Nephron (organoid): ENCODE data around the gene AOC2.
A peak's percentile ranks its signal among the peaks of the same experiment; 100 is the strongest.

Source experiments
- H3K27ac Mint-ChIP-seq, 3 experiments: 2 replicates each; pipeline ENCODE4 v1.8.0; 2020; ENCODE audit warnings: mixed read lengths in 3 of 3, mild to moderate bottlenecking in 2 of 3, moderate library complexity in 1 of 3
- H3K27me3 Mint-ChIP-seq: 2 replicates; pipeline ENCODE4 v1.8.0; 2021; ENCODE audit warnings: low read depth, mild to moderate bottlenecking, moderate library complexity, mixed read lengths
- H3K36me3 Mint-ChIP-seq: 2 replicates; pipeline ENCODE4 v1.8.0; 2020; ENCODE audit warnings: low read depth, mixed read lengths
- H3K4me1 Mint-ChIP-seq: 2 replicates; pipeline ENCODE4 v1.8.0; 2020; ENCODE audit warnings: mixed read lengths
- H3K4me3 Mint-ChIP-seq, 3 experiments: 2 replicates each; pipeline ENCODE4 v1.8.0; 2020; ENCODE audit warnings: mild to moderate bottlenecking in 3 of 3, mixed read lengths in 3 of 3, moderate library complexity in 2 of 3
- H3K9me3 Mint-ChIP-seq: 2 replicates; pipeline ENCODE4 v1.8.0; 2020; ENCODE audit warnings: mixed read lengths
- TF ChIP-seq, protein P1 (sequence below), 3 experiments: fragments of 200-600 bp; sonication (generic); IDR thresholded peaks; one replicate each; pipeline ENCODE4 v1.5.0; 2021; ENCODE audit warnings: antibody characterized with exemption in 3 of 3; ENCODE audit not compliant: unreplicated experiment in 3 of 3

AOC2 gene

DNA sequence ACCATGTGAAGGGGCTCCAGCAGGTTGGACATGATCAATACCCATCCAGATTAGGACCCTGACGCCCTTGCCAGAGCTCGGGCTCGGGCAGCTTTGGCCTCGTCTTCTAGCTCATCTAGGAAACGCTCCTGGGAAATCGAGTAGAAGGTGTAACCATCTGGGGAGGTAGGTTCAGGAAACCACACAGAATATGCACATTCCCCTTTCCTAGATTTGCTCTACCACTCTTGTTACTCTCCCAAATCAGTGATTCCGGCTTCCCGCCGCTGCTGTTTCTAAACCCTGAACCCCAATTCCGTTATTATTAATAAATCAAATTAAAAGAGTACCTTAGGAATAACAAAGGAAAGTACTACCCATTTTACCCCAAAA lies 46.4 kb upstream of the AOC2 start:
- H3K4me1 Mint-ChIP-seq = peaks cover 32% of the 10 kb centered on the region
- TF ChIP-seq, protein P1, sequence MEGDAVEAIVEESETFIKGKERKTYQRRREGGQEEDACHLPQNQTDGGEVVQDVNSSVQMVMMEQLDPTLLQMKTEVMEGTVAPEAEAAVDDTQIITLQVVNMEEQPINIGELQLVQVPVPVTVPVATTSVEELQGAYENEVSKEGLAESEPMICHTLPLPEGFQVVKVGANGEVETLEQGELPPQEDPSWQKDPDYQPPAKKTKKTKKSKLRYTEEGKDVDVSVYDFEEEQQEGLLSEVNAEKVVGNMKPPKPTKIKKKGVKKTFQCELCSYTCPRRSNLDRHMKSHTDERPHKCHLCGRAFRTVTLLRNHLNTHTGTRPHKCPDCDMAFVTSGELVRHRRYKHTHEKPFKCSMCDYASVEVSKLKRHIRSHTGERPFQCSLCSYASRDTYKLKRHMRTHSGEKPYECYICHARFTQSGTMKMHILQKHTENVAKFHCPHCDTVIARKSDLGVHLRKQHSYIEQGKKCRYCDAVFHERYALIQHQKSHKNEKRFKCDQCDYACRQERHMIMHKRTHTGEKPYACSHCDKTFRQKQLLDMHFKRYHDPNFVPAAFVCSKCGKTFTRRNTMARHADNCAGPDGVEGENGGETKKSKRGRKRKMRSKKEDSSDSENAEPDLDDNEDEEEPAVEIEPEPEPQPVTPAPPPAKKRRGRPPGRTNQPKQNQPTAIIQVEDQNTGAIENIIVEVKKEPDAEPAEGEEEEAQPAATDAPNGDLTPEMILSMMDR (IDR thresholded peaks at IDR 0.05; ENCODE audit: unreplicated experiment in 3 of 3) = no peak
- peak overlapping the region; percentile 85 to 98 (median 97) for H3K27ac Mint-ChIP-seq
- no peaks in the 10 kb centered on the region for H3K9me3 Mint-ChIP-seq
- H3K36me3 Mint-ChIP-seq = peaks cover 6% of the 10 kb centered on the region
- H3K27me3 Mint-ChIP-seq = no peaks in the 10 kb centered on the region
- peak overlapping the region; percentile 97 to 99 (median 98) for H3K4me3 Mint-ChIP-seq

DNA sequence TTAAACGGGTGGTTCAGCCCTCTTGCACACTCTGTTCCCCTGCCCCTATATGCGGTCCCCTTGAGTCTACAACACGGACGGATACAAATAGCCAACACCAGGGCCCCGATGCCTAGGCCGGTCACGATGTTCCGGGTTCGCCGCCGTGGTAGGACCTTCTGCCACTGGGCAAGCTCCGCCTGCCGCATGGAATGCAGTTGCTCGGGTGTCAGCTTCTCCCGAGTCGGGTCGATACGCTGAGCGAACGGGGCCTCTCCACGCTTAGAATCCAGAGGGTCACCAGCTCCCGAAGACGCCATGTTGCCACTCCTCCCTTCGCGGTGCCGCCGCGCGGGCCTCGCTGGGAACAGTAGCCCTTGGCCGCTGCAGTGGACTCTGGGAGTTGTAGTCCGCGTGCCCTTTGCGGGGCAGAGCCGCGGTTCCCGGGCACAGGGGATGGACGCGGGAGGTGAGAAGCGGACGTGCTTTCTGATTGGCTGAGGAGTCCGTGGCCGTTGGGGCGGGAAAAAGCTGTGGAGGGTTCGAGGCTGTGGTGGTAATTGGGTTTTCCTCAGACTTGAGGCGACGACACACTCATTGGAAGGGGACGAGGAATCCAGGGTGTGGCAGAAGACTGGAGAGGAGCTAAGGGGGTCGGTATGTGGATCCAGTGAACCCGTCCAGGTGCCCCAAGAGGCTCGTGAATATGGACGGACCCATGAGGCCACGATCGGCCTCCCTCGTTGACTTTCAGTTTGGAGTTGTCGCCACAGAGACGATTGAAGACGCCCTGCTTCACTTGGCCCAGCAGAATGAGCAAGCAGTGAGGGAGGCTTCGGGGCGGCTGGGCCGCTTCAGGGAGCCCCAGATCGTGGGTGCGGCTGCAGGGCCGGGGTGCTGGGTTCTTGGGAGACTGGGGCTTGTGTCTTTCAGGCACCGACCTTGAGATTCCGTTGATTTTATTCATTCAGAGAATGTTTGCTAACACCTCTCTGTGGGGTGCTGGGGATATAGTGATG lies 45.7 kb upstream of the AOC2 start, which contains the start of the genes CNTD1 and COA3:
TSS of gene CNTD1 (plus strand) at position 479 of the 998 bp plus-strand sequence. CDS start at position 686, 207 bp downstream.
TSS of gene COA3 (minus strand) at position 322 of the 998 bp plus-strand sequence. CDS start at position 299, 23 bp downstream.
- Mint-ChIP-seq H3K36me3 (peaks cover 6% of the 10 kb centered on the region), H3K9me3 (no peaks in the 10 kb centered on the region), H3K4me1 (peaks cover 36% of the 10 kb centered on the region), H3K27ac (peak within 1 kb of the TSS; percentile 85 to 98 (median 97)), H3K4me3 (peak within 1 kb of the TSS; percentile 97 to 99 (median 98)), H3K27me3 (no peaks in the 10 kb centered on the region)
- TF ChIP-seq, protein P1 (IDR thresholded peaks at IDR 0.05; ENCODE audit: unreplicated experiment in 3 of 3) = no peak

DNA sequence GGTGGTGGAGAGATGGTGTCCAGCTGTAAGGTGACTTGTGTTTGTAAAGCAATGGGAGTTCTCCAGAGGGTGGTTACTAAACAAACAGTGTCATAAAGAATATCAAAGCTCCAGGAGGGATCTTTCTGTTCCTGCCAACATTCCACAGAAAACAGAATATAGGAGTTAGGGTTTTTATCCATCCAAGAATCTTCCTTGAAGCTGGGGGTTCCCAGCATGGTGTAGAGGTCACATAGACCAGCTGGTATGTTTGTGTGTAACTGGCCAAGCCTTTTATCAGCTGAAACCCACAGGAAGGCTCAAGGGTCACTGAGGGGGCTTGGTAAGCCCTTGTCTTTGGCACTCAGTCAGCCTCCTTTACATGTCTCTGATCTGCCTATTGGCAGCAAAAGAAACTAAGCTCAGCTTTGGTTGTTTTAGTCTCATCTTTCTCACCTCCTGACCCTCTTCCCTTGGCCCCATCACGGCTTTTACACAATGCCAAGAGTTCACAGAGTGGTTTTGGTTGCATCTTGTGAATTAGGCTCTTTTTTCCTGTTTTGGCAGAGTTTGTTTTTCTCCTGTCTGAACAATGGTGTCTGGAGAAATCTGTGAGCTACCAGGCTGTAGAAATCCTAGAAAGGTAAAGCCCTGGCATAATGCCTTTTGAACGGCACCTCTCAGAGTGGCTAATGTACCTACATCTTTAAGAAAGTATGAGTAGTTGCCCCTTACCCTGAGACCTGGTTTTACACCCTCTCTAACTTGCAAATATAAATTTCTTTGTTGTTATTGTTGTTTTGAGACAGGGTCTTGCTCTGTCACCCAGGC lies 41.1 kb upstream of the AOC2 start:
- Mint-ChIP-seq H3K4me3 (peak overlapping the region in 1 of 3 experiments; percentile 5), H3K27ac (no peak overlapping the region), H3K4me1 (peaks cover 15% of the 10 kb centered on the region), H3K36me3 (no peaks in the 10 kb centered on the region), H3K27me3 (peaks cover 6% of the 10 kb centered on the region), H3K9me3 (no peaks in the 10 kb centered on the region)
- TF ChIP-seq, protein P1 (IDR thresholded peaks at IDR 0.05; ENCODE audit: unreplicated experiment in 3 of 3) = no peak

DNA sequence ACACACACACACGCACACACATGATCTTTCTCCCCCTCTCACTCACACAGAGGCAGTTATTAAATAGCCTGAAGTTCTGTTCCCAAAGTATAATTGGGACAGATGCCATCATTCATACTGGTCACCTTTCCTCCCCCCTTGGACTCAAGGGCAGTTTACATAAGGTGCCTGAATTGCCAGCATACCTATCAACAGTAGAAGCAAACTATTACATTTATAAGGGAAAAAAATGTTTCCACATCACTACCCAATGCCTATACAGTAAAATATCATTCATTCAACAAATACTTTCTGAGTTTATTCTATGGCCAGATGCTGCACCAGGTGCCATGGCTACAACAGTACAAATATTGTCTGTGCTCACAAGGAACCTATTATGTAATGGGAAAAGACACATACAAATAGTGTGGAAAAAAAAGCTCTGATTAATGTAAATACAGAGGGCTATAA lies 39.4 kb upstream of the AOC2 start:
- Mint-ChIP-seq H3K27me3 (peaks cover 6% of the 10 kb centered on the region), H3K9me3 (no peaks in the 10 kb centered on the region), H3K4me3 (no peak overlapping the region), H3K27ac (peak overlapping the region in 2 of 3 experiments; percentile 11 to 46), H3K4me1 (peaks cover 9% of the 10 kb centered on the region), H3K36me3 (peaks cover 2% of the 10 kb centered on the region)
- TF ChIP-seq, protein P1 (IDR thresholded peaks at IDR 0.05; ENCODE audit: unreplicated experiment in 3 of 3) = no peak

DNA sequence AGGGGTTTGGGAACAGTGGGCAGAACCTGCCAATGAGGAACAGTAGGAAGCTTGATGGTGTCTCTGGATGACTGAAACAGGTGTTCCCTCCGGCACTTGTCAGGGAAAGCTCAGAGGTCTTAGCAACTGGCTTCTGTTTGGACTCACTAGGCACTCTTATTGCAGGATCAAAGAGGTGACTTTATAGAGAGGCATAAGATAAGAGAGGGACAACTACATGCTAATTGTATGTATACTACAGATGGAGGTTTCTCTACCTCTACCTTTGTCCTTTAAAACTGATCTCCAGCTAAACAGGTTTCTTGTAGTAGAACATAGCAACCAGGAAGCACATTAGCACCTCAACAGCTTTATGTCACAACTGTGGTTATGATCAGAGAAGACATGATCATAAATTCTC lies 38.1 kb upstream of the AOC2 start:
- H3K36me3 Mint-ChIP-seq = peaks cover 10% of the 10 kb centered on the region
- TF ChIP-seq, protein P1 (IDR thresholded peaks at IDR 0.05; ENCODE audit: unreplicated experiment in 3 of 3) = no peak

More for the DNA sequence above, 38.1 kb upstream of the AOC2 start:
- H3K9me3 Mint-ChIP-seq = no peaks in the 10 kb centered on the region
- no peak overlapping the region for H3K4me3 Mint-ChIP-seq
- no peak overlapping the region for H3K27ac Mint-ChIP-seq
- peaks cover 6% of the 10 kb centered on the region for H3K27me3 Mint-ChIP-seq
- peaks cover 9% of the 10 kb centered on the region for H3K4me1 Mint-ChIP-seq
